H1 (cell line): Measurements from ENCODE around the gene SSX2IP.
A peak's percentile ranks its signal among the peaks of the same experiment; 100 is the strongest.

Source experiments
- CBX5 ChIP-seq: fragments of 300-800, 300-1000 bp; sonication (generic); IDR thresholded peaks from 2 replicates; pipeline ENCODE4 v1.7.1; 2016; ENCODE audit warnings: antibody characterized with exemption, low read length, low read depth
- CHD1 ChIP-seq: IDR thresholded peaks from 2 replicates; pipeline ENCODE4 v1.6.1; 2012; ENCODE audit warnings: low read depth, low read length, improper control_type of control experiment
- EP300 ChIP-seq, 2 experiments: IDR thresholded peaks; 1 replicate in 1 of 2; 2 replicates in 1 of 2; pipeline ENCODE4 v1.6.1; 2011 to 2012; ENCODE audit warnings: low read depth in 2 of 2, low read length in 2 of 2, mild to moderate bottlenecking in 2 of 2, borderline replicate concordance in 1 of 2, inconsistent platforms in 1 of 2, moderate library complexity in 1 of 2
- KDM5A ChIP-seq: fragments of 200-600 bp; IDR thresholded peaks from 2 replicates; pipeline ENCODE4 v1.7.1; 2012; ENCODE audit warnings: mild to moderate bottlenecking, low read length, inconsistent platforms, mixed read lengths
- TF ChIP-seq, protein P1 (sequence below), 3 experiments: IDR thresholded peaks; 1 replicate in 2 of 3; 2 replicates in 1 of 3; pipeline versions ENCODE4 v1.5.1 to v1.6.1; 2011; ENCODE audit warnings: low read length in 3 of 3, mild to moderate bottlenecking in 3 of 3, inconsistent platforms in 2 of 3, low read depth in 1 of 3, moderate library complexity in 1 of 3; ENCODE audit not compliant: insufficient read depth in 1 of 3; ENCODE audit errors: control extremely low read depth in 1 of 3

DNA sequence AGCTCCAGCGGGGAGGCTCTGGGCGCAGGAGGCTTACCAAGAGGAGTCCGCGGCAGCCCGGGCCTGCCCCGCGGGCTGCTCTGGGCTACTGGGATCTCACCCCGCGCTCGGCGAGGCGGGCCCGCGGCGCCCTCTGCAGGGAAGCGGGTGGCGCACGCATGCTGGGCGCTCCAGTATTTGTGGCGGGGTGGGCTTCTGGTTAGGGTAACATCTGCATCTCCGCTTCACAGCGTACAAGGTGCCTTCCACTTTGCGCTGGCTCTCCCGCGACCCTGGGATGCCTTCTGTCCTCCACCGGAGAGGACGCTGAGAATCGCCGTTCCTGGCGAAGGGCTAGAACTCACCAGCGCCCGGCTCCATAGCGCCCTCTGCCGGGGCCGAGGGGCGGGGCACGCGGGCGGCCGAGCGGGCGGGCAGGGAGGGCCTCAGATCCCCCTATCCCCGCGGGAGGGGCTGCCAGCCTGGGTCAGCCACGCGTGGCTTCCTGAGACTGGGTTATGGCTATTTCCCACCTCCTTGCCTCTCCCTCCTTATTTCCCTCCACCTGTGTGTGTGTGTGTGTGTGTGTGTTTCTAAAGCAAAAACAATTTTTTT, 69.4 kb downstream of the SSX2IP start:
- no peak for TF ChIP-seq CBX5
- TF ChIP-seq EP300 (IDR thresholded peaks at IDR 0.05; ENCODE audit: borderline replicate concordance in 1 of 2, low read depth in 2 of 2, low read length in 2 of 2) = no peak
- TF ChIP-seq KDM5A = no peak
- TF ChIP-seq, protein P1, sequence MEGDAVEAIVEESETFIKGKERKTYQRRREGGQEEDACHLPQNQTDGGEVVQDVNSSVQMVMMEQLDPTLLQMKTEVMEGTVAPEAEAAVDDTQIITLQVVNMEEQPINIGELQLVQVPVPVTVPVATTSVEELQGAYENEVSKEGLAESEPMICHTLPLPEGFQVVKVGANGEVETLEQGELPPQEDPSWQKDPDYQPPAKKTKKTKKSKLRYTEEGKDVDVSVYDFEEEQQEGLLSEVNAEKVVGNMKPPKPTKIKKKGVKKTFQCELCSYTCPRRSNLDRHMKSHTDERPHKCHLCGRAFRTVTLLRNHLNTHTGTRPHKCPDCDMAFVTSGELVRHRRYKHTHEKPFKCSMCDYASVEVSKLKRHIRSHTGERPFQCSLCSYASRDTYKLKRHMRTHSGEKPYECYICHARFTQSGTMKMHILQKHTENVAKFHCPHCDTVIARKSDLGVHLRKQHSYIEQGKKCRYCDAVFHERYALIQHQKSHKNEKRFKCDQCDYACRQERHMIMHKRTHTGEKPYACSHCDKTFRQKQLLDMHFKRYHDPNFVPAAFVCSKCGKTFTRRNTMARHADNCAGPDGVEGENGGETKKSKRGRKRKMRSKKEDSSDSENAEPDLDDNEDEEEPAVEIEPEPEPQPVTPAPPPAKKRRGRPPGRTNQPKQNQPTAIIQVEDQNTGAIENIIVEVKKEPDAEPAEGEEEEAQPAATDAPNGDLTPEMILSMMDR (IDR thresholded peaks at IDR 0.05; ENCODE audit: control extremely low read depth in 1 of 3, insufficient read depth in 1 of 3, low read depth in 1 of 3, low read length in 3 of 3) = peak; percentile 71 to 78 (median 74)
- no peak for TF ChIP-seq CHD1
